ENCODE data around the gene REL.

Gene REL

DNA sequence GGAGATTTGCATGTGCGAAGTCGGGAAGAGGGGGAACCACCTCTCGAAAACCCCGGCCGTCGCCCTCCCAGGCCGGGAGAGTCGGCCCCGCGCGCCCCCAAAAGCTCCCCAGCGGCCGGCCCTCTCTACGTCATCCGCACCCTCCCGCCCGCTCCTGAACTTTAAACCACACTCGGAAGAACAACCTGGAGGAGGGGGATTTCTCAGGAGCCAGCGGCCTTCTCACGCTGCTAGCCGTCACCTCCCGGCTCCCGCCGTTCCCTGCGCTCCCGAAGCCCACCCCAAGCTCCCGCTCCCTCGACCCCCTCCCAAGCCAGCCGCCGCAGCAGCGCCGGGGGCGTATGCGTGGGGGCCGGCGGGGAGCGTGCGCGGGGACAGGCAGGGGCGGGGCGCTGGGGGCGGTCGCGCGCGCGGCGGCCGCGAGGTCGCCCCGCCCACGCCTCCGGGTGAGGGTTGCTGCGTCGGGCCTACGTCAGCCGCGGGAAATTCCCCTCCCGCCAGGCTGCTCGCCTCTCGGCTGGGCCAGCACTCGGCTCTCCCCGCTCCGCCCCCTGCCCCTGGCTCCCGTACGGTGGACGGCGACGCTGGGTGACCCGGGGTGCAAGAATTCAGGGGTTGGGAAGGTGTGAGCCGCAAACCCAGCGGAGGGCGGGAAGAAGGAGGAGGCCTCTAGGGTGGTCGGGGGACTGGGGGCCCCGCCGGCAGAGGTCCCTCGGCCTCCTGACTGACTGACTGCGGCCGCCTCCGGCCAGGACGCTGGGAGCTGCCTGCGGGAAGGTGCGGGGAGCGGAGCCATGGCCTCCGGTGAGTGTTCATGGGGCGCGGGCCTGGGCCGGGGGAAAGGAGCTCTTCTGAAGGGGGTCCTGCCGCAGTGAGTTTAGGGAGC is at the start of gene REL:
TSS of gene REL (plus strand) at position 528 of the 886 bp plus-strand sequence. CDS start at position 795, 267 bp downstream.
- peaks cover 19% of the 10 kb centered on the region for H3K4me1 Mint-ChIP-seq
- no peaks in the 10 kb centered on the region for H3K27me3 Mint-ChIP-seq
- ATAC-seq (ENCODE audit: low read depth), result peak; percentile 73
- peak; percentile 90 to 91 for DNase-seq (ENCODE audit: low spot score in 2 of 2)
- peaks cover 8% of the 10 kb centered on the region for H3K36me3 Mint-ChIP-seq
- H3K9me3 Mint-ChIP-seq, result no peaks in the 10 kb centered on the region
- H3K27ac Mint-ChIP-seq, result peak within 1 kb of the TSS; percentile 100
- H3K4me3 Mint-ChIP-seq, result peak within 1 kb of the TSS; percentile 99

DNA sequence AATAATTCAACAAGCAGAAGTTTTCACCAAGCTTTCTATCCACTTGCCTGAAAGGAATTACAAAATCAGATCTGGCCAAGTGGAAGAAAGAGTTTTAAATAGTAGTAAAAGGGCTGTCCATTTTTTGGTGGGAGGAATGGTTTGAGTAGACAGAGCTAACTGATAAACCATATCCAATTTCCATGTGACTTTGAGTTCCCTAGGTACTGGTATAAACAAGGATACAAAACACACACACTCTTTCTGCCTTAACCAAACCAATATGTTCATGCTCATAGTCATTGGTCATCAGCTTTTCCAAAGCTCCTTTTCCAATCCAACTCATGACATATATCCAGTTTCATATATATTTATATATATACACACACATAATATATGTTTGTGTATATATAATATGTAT is 49.5 kb upstream of the REL start:
- Mint-ChIP-seq H3K9me3 (no peaks in the 10 kb centered on the region), H3K27ac (no peak overlapping the region), H3K4me1 (peaks cover 40% of the 10 kb centered on the region), H3K36me3 (peaks cover 4% of the 10 kb centered on the region), H3K4me3 (no peak overlapping the region), H3K27me3 (no peaks in the 10 kb centered on the region)
- no peak for ATAC-seq (ENCODE audit: low read depth)
- DNase-seq (ENCODE audit: low spot score in 2 of 2), result no peak

DNA sequence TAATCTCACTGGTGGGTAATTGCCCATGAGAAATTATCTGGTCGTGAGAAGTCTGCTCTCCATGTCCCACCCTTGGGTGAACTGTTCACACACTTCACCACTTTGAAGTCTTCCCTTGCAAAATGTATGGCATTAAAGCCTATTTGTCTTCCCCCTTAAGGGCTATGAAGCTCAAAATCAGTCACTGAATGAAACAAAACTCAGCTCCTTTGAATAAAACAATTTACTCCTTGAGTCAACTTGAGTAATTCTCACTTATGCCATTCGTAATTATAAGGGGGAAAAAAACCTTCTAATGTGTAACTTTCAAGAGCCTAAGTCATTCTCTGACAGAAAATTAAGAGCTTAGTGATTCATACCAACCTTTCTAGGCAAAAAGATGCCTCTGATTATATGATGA is 48.8 kb upstream of the REL start:
- peaks cover 4% of the 10 kb centered on the region for H3K36me3 Mint-ChIP-seq
- no peaks in the 10 kb centered on the region for H3K27me3 Mint-ChIP-seq
- H3K27ac Mint-ChIP-seq, result peak overlapping the region; percentile 94
- H3K9me3 Mint-ChIP-seq, result no peaks in the 10 kb centered on the region
- H3K4me3 Mint-ChIP-seq, result no peak overlapping the region
- DNase-seq (ENCODE audit: low spot score in 2 of 2) (no peak), ATAC-seq (ENCODE audit: low read depth) (no peak)
- H3K4me1 Mint-ChIP-seq, result peaks cover 39% of the 10 kb centered on the region

DNA sequence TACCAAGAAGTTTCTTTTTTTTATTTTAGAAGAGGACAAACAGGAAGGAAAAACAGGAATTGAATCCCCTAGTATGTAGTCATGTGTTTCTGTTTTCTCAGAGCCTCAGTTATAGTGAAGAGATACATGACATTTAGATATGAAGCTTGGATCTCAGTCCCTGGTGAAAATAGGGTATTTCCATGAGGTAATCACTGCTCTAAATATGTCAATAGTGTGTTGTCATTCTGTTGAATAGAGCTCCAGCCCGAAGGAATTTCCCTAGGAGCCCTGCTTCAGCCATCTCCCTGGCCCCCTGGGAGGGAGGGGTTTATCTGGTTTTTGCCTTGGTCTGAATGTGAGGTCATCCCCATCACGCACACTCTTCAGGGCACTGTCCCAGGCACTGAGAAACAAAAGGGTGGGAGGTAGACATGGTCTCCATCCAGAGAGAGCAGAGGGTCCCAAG is 47.1 kb upstream of the REL start:
- Mint-ChIP-seq H3K4me3 (peak overlapping the region; percentile 47), H3K27me3 (no peaks in the 10 kb centered on the region), H3K36me3 (peaks cover 4% of the 10 kb centered on the region), H3K9me3 (no peaks in the 10 kb centered on the region), H3K27ac (peak overlapping the region; percentile 94), H3K4me1 (peaks cover 47% of the 10 kb centered on the region)
- ATAC-seq (ENCODE audit: low read depth) (peak; percentile 91), DNase-seq (ENCODE audit: low spot score in 2 of 2) (no peak)

DNA sequence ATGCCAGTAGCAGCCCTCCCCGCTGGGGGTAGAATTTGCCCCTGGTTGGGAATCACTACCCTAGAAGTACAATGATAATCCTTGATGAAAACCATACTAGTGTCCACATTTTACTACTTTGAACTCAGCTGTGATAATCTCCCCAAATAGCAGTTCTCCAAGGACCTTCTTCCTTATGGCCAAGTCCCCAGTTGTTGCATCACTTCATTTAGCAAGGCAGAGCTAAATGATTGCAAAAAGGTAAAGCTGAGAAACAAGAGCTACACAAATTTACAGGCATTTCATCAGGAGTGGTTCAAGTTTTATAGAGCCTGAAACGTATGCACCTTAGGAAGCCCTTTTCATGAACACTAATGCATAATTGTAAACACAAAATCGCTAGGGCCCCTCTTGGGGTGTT is 44.9 kb upstream of the REL start:
- H3K4me1 Mint-ChIP-seq, result peaks cover 52% of the 10 kb centered on the region
- H3K4me3 Mint-ChIP-seq, result no peak overlapping the region
- peaks cover 4% of the 10 kb centered on the region for H3K36me3 Mint-ChIP-seq
- DNase-seq (ENCODE audit: low spot score in 2 of 2), result no peak
- no peaks in the 10 kb centered on the region for H3K9me3 Mint-ChIP-seq
- H3K27me3 Mint-ChIP-seq, result no peaks in the 10 kb centered on the region
- no peak for ATAC-seq (ENCODE audit: low read depth)
- no peak overlapping the region for H3K27ac Mint-ChIP-seq

DNA sequence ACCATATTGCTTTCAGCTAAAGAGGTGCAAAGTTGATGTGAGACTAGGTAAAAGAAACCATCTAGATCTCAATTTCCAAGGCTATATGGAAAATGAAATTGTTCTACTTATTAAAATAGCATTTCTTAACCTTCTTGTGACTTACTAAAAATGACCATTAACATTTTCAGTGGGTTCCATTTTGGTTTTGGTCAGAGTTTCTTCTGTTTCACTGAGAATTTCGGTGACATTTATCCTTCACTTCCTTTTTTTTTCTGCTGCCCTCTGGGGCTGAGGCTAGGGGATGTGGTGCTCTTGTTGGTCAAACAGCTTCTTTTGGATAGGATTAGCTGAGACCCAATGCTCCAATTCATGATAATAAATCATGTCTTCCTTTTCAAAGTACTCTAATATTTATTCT is 44.3 kb upstream of the REL start:
- DNase-seq (ENCODE audit: low spot score in 2 of 2) (no peak), ATAC-seq (ENCODE audit: low read depth) (no peak)
- peaks cover 4% of the 10 kb centered on the region for H3K36me3 Mint-ChIP-seq
- no peaks in the 10 kb centered on the region for H3K27me3 Mint-ChIP-seq
- no peak overlapping the region for H3K27ac Mint-ChIP-seq
- H3K4me1 Mint-ChIP-seq, result peaks cover 52% of the 10 kb centered on the region
- no peaks in the 10 kb centered on the region for H3K9me3 Mint-ChIP-seq
- H3K4me3 Mint-ChIP-seq, result no peak overlapping the region

DNA sequence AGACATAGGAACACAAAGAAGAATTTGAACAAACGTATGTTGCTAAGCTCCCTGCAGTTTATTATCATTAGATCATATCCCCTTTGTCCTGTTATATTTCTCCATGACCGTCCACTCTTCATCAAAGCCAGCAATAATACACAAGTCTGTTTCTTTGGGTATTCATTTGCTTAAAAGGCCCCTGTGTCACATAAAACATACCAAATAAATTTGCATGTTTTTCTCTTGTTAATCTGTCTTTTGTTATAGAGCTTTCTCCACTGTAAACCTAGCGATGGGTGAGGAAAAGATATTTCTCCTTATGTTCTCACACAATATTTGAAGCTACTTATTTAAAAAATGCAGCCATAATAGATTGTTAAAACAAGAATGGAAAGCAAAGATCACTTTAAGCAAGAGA is 42.9 kb upstream of the REL start:
- Mint-ChIP-seq H3K4me3 (peak overlapping the region; percentile 39), H3K27ac (peak overlapping the region; percentile 94), H3K36me3 (peaks cover 4% of the 10 kb centered on the region), H3K27me3 (no peaks in the 10 kb centered on the region), H3K9me3 (no peaks in the 10 kb centered on the region), H3K4me1 (peaks cover 57% of the 10 kb centered on the region)
- no peak for ATAC-seq (ENCODE audit: low read depth)
- no peak for DNase-seq (ENCODE audit: low spot score in 2 of 2)

DNA sequence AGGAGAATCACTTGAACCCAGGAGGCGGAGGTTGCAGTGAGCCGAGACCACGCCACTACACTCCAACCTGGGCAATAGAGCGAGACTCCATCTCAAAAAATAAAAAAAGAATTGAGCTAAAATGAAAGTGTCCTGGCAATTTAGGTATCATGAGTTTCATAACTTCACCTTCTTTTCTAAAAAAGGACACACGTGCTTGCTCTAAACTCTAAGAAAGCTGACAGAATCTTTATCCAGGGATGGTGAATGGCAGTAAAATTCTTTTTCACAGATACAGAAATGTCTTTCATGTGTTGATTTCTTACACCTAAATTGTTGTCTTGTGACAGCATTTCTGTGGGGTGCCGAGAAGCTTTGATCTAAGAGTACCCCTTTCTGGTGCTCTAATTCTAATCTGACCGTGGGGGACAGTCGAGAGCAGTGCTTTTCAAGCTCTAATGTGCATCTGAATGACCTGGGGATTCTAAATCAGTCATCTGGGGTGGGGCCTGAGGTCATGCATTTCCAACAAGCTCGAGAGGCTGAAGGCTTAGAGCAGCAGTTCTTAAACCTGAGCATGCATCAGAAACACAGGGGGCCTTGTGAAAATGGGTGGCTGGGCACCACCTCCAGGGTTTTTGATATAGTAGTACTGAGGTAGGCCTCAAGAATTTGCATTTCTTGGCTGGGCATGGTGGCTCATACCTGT is 42.1 kb upstream of the REL start:
- H3K4me3 Mint-ChIP-seq, result peak overlapping the region; percentile 73
- no peak for ATAC-seq (ENCODE audit: low read depth)
- H3K36me3 Mint-ChIP-seq, result peaks cover 4% of the 10 kb centered on the region

DNA sequence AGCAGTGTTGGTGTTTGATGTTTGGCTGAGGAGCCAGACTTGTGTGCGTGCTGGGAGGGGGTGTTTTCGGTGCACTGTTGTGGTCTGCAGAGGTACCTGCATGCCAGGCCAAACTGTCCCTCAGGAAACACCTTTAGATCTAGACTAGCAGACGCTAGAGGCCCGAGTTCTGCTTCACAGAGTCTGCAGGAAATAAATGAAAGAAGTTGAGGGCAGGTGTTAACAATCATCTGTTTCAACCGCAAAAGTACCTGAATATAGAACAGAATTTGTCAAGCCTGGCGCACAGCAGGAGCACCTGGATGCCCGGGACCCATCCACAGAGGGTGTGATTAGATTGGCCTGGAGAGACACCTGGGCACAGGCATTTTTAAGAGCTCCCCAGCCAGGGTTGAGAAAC is 40.5 kb upstream of the REL start:
- Mint-ChIP-seq H3K4me1 (peaks cover 47% of the 10 kb centered on the region), H3K36me3 (no peaks in the 10 kb centered on the region), H3K27me3 (no peaks in the 10 kb centered on the region), H3K4me3 (peak overlapping the region; percentile 81), H3K27ac (peak overlapping the region; percentile 94), H3K9me3 (peaks cover 2% of the 10 kb centered on the region)
- peak; percentile 45 to 60 for DNase-seq (ENCODE audit: low spot score in 2 of 2)
- peak; percentile 91 for ATAC-seq (ENCODE audit: low read depth)

More for the DNA sequence above, 42.1 kb upstream of the REL start:
- Mint-ChIP-seq H3K4me1 (peaks cover 59% of the 10 kb centered on the region), H3K27ac (peak overlapping the region; percentile 94), H3K9me3 (no peaks in the 10 kb centered on the region), H3K27me3 (no peaks in the 10 kb centered on the region)
- DNase-seq (ENCODE audit: low spot score in 2 of 2), result no peak

DNA sequence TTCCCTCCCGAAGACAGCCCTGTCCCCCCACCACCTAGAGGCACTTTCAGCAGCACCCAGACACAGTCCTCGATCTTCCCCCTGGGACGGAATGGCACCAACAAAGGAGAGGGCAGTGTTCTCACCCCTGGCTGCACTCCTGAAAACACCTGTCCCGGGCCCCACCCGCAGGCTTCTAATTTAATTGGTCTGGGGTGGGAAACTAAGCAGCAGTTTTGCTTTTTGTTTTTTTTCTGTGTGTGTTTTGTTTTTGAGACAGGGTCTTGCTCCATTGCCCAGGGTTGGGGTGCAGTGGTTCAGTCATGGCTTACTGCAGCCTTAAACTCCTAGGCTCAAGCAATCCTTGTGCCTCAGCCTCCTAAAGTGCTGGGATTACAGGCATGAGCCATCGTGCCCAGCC is 38.4 kb upstream of the REL start:
- ATAC-seq (ENCODE audit: low read depth) (no peak), DNase-seq (ENCODE audit: low spot score in 2 of 2) (no peak)
- Mint-ChIP-seq H3K9me3 (peaks cover 3% of the 10 kb centered on the region), H3K36me3 (no peaks in the 10 kb centered on the region), H3K27ac (peak overlapping the region; percentile 45), H3K4me1 (peaks cover 43% of the 10 kb centered on the region), H3K27me3 (no peaks in the 10 kb centered on the region), H3K4me3 (peak overlapping the region; percentile 51)

DNA sequence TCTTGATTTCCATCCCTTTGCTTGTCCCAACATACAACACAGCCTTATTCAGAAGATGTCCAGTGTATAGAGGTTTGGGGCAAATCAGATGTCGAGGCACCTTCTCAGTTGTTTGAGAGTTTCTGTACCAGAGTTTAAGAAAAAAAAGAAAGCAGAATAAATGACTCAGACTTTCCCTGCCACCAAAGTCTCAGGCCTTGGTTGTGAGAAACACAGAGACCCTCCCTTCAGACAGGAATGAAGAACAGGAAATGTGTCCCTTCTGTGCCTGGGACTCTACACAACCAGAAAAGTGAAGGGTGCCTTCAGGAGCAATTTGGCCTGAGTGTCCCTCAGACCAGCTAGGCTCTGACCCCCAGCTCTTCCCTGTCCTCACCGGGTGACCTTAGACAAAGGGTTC is 37.3 kb upstream of the REL start:
- H3K4me3 Mint-ChIP-seq, result peak overlapping the region; percentile 16
- no peak for DNase-seq (ENCODE audit: low spot score in 2 of 2)
- H3K36me3 Mint-ChIP-seq, result no peaks in the 10 kb centered on the region
- ATAC-seq (ENCODE audit: low read depth), result no peak
- no peaks in the 10 kb centered on the region for H3K27me3 Mint-ChIP-seq
- H3K4me1 Mint-ChIP-seq, result peaks cover 37% of the 10 kb centered on the region
- H3K27ac Mint-ChIP-seq, result no peak overlapping the region
- H3K9me3 Mint-ChIP-seq, result peaks cover 3% of the 10 kb centered on the region

DNA sequence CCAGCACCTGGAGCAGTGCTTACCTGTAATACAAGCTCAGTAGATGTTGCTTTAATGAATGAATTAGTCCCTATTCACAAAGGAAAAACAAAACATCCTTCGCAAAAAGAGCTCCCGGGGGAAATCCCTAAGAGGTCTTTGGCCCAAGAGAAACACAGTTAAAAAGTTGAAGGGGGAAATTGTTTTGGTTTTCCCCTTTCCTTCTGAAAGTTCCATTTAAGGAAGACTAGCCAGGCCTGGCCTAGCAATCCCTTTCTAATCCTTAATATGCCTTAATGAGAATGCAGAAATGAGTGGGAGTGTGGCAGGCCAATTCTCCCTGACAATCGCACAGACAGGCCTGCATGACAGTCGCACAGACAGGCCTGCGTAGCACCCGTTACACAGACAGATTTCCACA is 33.5 kb upstream of the REL start:
- ATAC-seq (ENCODE audit: low read depth) (no peak), DNase-seq (ENCODE audit: low spot score in 2 of 2) (no peak)
- peaks cover 22% of the 10 kb centered on the region for H3K4me1 Mint-ChIP-seq
- no peaks in the 10 kb centered on the region for H3K27me3 Mint-ChIP-seq
- no peak overlapping the region for H3K27ac Mint-ChIP-seq
- H3K4me3 Mint-ChIP-seq, result no peak overlapping the region
- H3K9me3 Mint-ChIP-seq, result peaks cover 3% of the 10 kb centered on the region
- no peaks in the 10 kb centered on the region for H3K36me3 Mint-ChIP-seq

DNA sequence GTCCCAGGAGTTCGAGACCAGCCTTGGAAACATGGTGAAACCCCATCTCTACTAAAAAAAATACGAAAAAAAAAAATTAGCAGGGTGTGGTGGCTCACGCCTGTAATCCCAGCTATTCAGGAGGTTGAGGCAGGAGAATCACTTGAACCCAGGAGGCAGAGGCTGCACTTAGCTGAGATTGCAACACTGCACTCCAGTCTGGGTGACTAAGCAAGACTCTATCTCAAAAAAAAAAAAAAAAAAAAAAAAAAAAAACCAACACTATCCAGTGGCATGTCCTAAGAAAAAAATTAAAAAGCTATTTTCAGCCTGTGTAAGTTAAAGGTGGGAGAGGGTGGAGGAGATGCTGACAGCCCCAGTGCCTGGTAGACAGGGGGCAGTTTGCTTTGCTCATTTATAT is 32.2 kb upstream of the REL start:
- no peaks in the 10 kb centered on the region for H3K36me3 Mint-ChIP-seq
- no peak overlapping the region for H3K4me3 Mint-ChIP-seq
- H3K9me3 Mint-ChIP-seq, result peaks cover 3% of the 10 kb centered on the region
- DNase-seq (ENCODE audit: low spot score in 2 of 2), result no peak
- no peak overlapping the region for H3K27ac Mint-ChIP-seq
- no peaks in the 10 kb centered on the region for H3K27me3 Mint-ChIP-seq
- ATAC-seq (ENCODE audit: low read depth), result no peak
- H3K4me1 Mint-ChIP-seq, result peaks cover 15% of the 10 kb centered on the region

DNA sequence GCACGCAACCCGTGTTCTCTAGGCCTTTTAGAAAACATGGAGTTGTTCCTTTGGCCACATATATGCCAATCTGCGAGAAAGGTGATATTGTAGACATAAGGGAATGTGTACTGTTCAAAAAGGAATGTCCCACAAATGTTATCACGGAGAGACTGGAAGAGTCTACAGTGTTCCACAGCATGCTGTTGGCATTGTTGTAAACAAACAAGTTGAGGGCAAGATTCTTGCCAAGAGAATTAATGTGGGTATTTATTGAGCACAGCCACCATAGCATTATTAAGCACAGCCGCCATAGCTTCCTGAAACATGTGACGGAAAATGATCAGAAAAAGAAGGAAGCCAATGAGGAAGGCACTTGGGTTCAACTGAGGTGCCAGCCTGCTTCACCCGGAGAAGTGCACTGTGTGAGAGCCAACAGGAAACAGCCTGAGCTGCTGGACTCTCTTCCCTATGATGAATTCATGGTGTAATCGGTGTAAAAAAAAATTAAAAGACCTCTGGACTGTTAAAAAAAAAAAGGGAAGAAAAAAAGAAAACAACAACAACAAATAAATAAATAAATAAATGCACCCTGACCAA is 29.0 kb upstream of the REL start:
- Mint-ChIP-seq H3K27ac (no peak overlapping the region), H3K4me1 (peaks cover 25% of the 10 kb centered on the region), H3K9me3 (no peaks in the 10 kb centered on the region), H3K4me3 (no peak overlapping the region), H3K27me3 (no peaks in the 10 kb centered on the region), H3K36me3 (no peaks in the 10 kb centered on the region)
- DNase-seq (ENCODE audit: low spot score in 2 of 2) (no peak), ATAC-seq (ENCODE audit: low read depth) (no peak)
